GM23338 (cell line): ENCODE results near the gene MGAT5. TPM values are rescaled to one million over a fixed set of nuclear protein-coding genes. Genes with fewer than 3 reads are reported as not detected.

Experiments used
- ATAC-seq: fragments of 200-7000 bp; cut with Tn5 transposase; 3 replicates; pipeline ENCODE4 v1.9.1; 2020
- DNase-seq: peaks from one replicate; pipeline ENCODE4 v3.0.0-alpha.2; 2015; ENCODE audit warnings: low spot score
- H2AFZ ChIP-seq: fragments of 200-600 bp; sonication (generic); 2 replicates; pipeline ENCODE4 v1.8.0; 2016; ENCODE audit warnings: antibody characterized with exemption, mild to moderate bottlenecking, moderate library complexity
- H3F3A ChIP-seq: fragments of 200-600 bp; sonication (generic); replicated peaks from 2 replicates; pipeline ENCODE4 v1.8.0; 2017; ENCODE audit warnings: antibody characterized with exemption, mixed run types, low read depth
- H3K27ac ChIP-seq: fragments of 200-600 bp; sonication (generic); 2 replicates; pipeline ENCODE4 v1.6.1; 2016; ENCODE audit warnings: low read depth
- H3K27me3 ChIP-seq: fragments of 200-600 bp; sonication (generic); 2 replicates; pipeline ENCODE4 v1.8.0; 2016; ENCODE audit warnings: mild to moderate bottlenecking, mixed run types, moderate library complexity; ENCODE audit not compliant: insufficient read depth
- H3K36me3 ChIP-seq: fragments of 200-600 bp; sonication (generic); 2 replicates; pipeline ENCODE4 v1.8.0; 2016; ENCODE audit warnings: mild to moderate bottlenecking; ENCODE audit not compliant: insufficient read depth
- H3K4me1 ChIP-seq: fragments of 200-600 bp; sonication (generic); 2 replicates; pipeline ENCODE4 v1.8.0; 2016; ENCODE audit warnings: mild to moderate bottlenecking, moderate library complexity; ENCODE audit not compliant: insufficient read depth
- H3K4me2 ChIP-seq: fragments of 200-600 bp; sonication (generic); 2 replicates; pipeline ENCODE4 v1.7.1; 2017; ENCODE audit warnings: mixed run types
- H3K4me3 ChIP-seq: fragments of 200-600 bp; sonication (generic); 2 replicates; pipeline ENCODE4 v1.6.1; 2016; ENCODE audit warnings: mixed run types
- H3K79me2 ChIP-seq: fragments of 200-600 bp; sonication (generic); replicated peaks from 2 replicates; pipeline ENCODE4 v1.8.0; 2017; ENCODE audit warnings: mild to moderate bottlenecking; ENCODE audit not compliant: insufficient read depth
- H3K9me2 ChIP-seq: fragments of 200-600 bp; sonication (generic); 2 replicates; pipeline ENCODE4 v1.8.0; 2017; ENCODE audit not compliant: insufficient read depth
- H4K20me1 ChIP-seq: fragments of 200-600 bp; sonication (generic); replicated peaks from 2 replicates; pipeline ENCODE4 v1.8.0; 2017; ENCODE audit warnings: mild to moderate bottlenecking; ENCODE audit not compliant: insufficient read depth
- H3K27ac Mint-ChIP-seq: 2 replicates; pipeline ENCODE4 v1.8.0; 2020; ENCODE audit warnings: inconsistent platforms, mild to moderate bottlenecking, moderate library complexity, mixed read lengths
- H3K27me3 Mint-ChIP-seq: 3 replicates; pipeline ENCODE4 v1.8.0; 2022; ENCODE audit warnings: low read depth, mild to moderate bottlenecking, moderate library complexity, mixed read lengths, inconsistent platforms; ENCODE audit not compliant: insufficient read depth, poor library complexity
- H3K36me3 Mint-ChIP-seq: 3 replicates; pipeline ENCODE4 v1.8.0; 2021; ENCODE audit warnings: low read depth, mild to moderate bottlenecking, inconsistent platforms, moderate library complexity, mixed read lengths
- H3K4me1 Mint-ChIP-seq: 3 replicates; pipeline ENCODE4 v1.8.0; 2020; ENCODE audit warnings: mild to moderate bottlenecking, inconsistent platforms, mixed read lengths
- H3K4me3 Mint-ChIP-seq: 3 replicates; pipeline ENCODE4 v1.8.0; 2021; ENCODE audit warnings: moderate library complexity, mild to moderate bottlenecking, inconsistent platforms, mixed read lengths
- H3K9me3 Mint-ChIP-seq: 3 replicates; pipeline ENCODE4 v1.8.0; 2020; ENCODE audit warnings: moderate library complexity, mild to moderate bottlenecking, inconsistent platforms, mixed read lengths
- CREB1 ChIP-seq: fragments of 250-450 bp; sonication (Bioruptor Pico); IDR thresholded peaks from 2 replicates; pipeline ENCODE4 v1.5.0; 2020; ENCODE audit warnings: low read depth, mild to moderate bottlenecking, moderate library complexity
- CTCF ChIP-seq, 2 experiments: fragments of 200-600 bp in 1 of 2; sonication (generic) in 1 of 2; conservative IDR thresholded peaks; 2 replicates each; pipeline versions ENCODE4 v1.5.1 to v1.6.1; 2016 to 2017; ENCODE audit warnings: antibody characterized with exemption in 2 of 2, low read depth in 2 of 2, mild to moderate bottlenecking in 2 of 2, moderate library complexity in 1 of 2
- ETS1 ChIP-seq: IDR thresholded peaks from 2 replicates; pipeline ENCODE4 v1.6.1; 2016; ENCODE audit warnings: antibody characterized with exemption
- EZH2 ChIP-seq: fragments of 200-600 bp; sonication (generic); IDR thresholded peaks from one replicate; pipeline ENCODE4 v1.8.0; 2017; ENCODE audit warnings: antibody characterized with exemption, mild to moderate bottlenecking, low read depth; ENCODE audit not compliant: unreplicated experiment
- EZH2phosphoT487 ChIP-seq: fragments of 200-600 bp; sonication (generic); IDR thresholded peaks from one replicate; pipeline ENCODE4 v1.8.1; 2018; ENCODE audit warnings: antibody characterized with exemption; ENCODE audit not compliant: unreplicated experiment
- JUNB ChIP-seq: IDR thresholded peaks from one replicate; pipeline ENCODE4 v1.6.1; 2016; ENCODE audit warnings: antibody characterized with exemption; ENCODE audit not compliant: unreplicated experiment
- NANOG ChIP-seq: IDR thresholded peaks from 2 replicates; pipeline ENCODE4 v1.6.1; 2016; ENCODE audit warnings: antibody characterized with exemption, borderline replicate concordance
- POLR2AphosphoS5 ChIP-seq: IDR thresholded peaks from 2 replicates; pipeline ENCODE4 v1.6.1; 2016; ENCODE audit warnings: antibody characterized with exemption, low read depth
- REST ChIP-seq: IDR thresholded peaks from one replicate; pipeline ENCODE4 v1.6.1; 2018; ENCODE audit warnings: antibody characterized with exemption; ENCODE audit not compliant: unreplicated experiment
- STAT1 ChIP-seq: IDR thresholded peaks from one replicate; pipeline ENCODE4 v1.6.1; 2016; ENCODE audit warnings: antibody characterized with exemption; ENCODE audit not compliant: unreplicated experiment
- ZNF114 ChIP-seq: fragments of 250-450 bp; sonication (Bioruptor Pico); IDR thresholded peaks from 2 replicates; pipeline ENCODE4 v1.5.0; 2020; ENCODE audit warnings: mild to moderate bottlenecking, moderate library complexity
- ZNF331 ChIP-seq: fragments of 250-450 bp; sonication (Bioruptor Pico); IDR thresholded peaks from 2 replicates; pipeline ENCODE4 v1.5.0; 2020; ENCODE audit warnings: low read depth, mild to moderate bottlenecking, moderate library complexity
- polyA plus RNA-seq: library from polyadenylated mRNA; unstranded; fragments of >200 nt; fragmentation: Nextera tagmentation; extraction: Ambion mirVana; gene quantifications from 2 replicates; pipeline ENCODE4 v1.2.1, GENCODE V29; 2016
- total RNA-seq: library from RNA; depleted of rRNA; stranded (reverse); fragments of >200 nt; shearing (Covaris generic); gene quantifications from 2 replicates; pipeline ENCODE4 v1.2.3, GENCODE V29; 2014

MGAT5 gene
- total and polyA plus RNA-seq, 2 experiments from 2014 or later, result 4.6 to 27.6 TPM

- DNase-seq (no peak), ATAC-seq (no peak)
- Histone ChIP-seq H3K9me2 (no peaks in the 10 kb centered on the region), H3K4me1 (no peaks in the 10 kb centered on the region), H3K4me2 (no peak overlapping the region), H3K36me3 (no peaks in the 10 kb centered on the region), H4K20me1 (no peaks in the 10 kb centered on the region), H3K27ac (no peak overlapping the region), H3K27me3 (no peaks in the 10 kb centered on the region), H3F3A (no peaks in the 10 kb centered on the region), H3K4me3 (no peak overlapping the region), H2AFZ (no peak overlapping the region), H3K79me2 (no peaks in the 10 kb centered on the region)
- no peak overlapping the region for H3K27ac Mint-ChIP-seq
- no peak overlapping the region for H3K4me3 Mint-ChIP-seq
- no peaks in the 10 kb centered on the region for H3K27me3 Mint-ChIP-seq
- peaks cover 5% of the 10 kb centered on the region; the same call in 1 of the 3 replicates for H3K36me3 Mint-ChIP-seq
- TF ChIP-seq EZH2 (no peak), ETS1 (no peak), REST (no peak), STAT1 (no peak), EZH2phosphoT487 (no peak), ZNF331 (no peak), CTCF (conservative IDR thresholded peaks at IDR 0.05; ENCODE audit: low read depth in 2 of 2) (no peak), CREB1 (CRISPR knock-in tag) (no peak), JUNB (no peak), POLR2AphosphoS5 (no peak), ZNF114 (CRISPR knock-in tag) (no peak), NANOG (no peak)
- no peaks in the 10 kb centered on the region for H3K4me1 Mint-ChIP-seq
- H3K9me3 Mint-ChIP-seq, result no peaks in the 10 kb centered on the region
Measured at GRCh38 chr2:134348760-134349159, 94.9 kb downstream of the MGAT5 start.
